ENCODE data around the gene DOP1A. TPM values are rescaled to one million over a fixed set of nuclear protein-coding genes. Genes with fewer than 3 reads are reported as not detected.

The DOP1A gene
- total RNA-seq, 4 donors from 2014 or later, result 33.2 to 46.9 (median 34.1) TPM

DNA sequence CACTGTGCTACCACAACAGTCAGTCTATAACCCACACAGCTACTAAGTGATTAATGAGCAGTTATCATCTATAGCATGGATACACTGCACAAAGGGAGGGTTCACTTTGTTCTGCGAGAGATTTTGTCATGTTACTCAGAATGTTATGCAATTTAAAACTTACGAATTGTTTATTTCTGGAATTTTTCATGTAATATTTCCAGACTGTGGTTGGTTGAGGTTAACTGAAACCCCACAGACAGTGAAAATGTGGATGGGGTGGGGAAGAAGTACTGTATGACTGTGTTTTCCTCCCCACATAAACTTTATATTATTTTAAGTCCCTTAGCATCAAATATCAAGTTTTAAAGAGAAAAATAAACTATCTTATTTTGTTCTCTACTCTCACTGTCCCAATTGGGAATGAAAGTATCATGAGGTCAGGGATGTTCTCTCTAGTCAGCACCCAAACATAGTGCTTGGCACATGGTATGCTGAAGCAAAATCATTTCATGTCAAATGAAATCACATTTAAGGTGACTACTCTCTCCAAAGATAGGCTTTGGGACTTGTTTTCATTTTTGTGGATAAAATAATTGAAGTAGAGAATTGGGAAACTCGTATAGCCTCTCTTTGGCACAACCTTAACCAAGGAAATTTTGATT lies 25.4 kb downstream of the DOP1A start:
- no peak for DNase-seq (ENCODE audit: extremely low spot score)
- H3K9me3 ChIP-seq, result no peaks in the 10 kb centered on the region
- WGBS, result 63% methylated on average over 3 of the region's 3 CpGs
- no peak overlapping the region for H3K27ac ChIP-seq (replicated peaks in 1 of 4)
- TF ChIP-seq EP300 (IDR thresholded peaks at IDR 0.05) (no peak), POLR2A (IDR thresholded peaks at IDR 0.05; ENCODE audit: low read depth) (no peak), POLR2AphosphoS5 (IDR thresholded peaks at IDR 0.05) (no peak)
- TF ChIP-seq, protein P1, sequence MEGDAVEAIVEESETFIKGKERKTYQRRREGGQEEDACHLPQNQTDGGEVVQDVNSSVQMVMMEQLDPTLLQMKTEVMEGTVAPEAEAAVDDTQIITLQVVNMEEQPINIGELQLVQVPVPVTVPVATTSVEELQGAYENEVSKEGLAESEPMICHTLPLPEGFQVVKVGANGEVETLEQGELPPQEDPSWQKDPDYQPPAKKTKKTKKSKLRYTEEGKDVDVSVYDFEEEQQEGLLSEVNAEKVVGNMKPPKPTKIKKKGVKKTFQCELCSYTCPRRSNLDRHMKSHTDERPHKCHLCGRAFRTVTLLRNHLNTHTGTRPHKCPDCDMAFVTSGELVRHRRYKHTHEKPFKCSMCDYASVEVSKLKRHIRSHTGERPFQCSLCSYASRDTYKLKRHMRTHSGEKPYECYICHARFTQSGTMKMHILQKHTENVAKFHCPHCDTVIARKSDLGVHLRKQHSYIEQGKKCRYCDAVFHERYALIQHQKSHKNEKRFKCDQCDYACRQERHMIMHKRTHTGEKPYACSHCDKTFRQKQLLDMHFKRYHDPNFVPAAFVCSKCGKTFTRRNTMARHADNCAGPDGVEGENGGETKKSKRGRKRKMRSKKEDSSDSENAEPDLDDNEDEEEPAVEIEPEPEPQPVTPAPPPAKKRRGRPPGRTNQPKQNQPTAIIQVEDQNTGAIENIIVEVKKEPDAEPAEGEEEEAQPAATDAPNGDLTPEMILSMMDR (IDR thresholded peaks at IDR 0.05), result no peak
- peaks cover 0 to 27% (median 12%) of the 10 kb centered on the region in 4 donors for H3K4me1 ChIP-seq
- no peaks in the 10 kb centered on the region for H3K36me3 ChIP-seq
- intact Hi-C loops (cut with DNase I), result no loop called here
- no peaks in the 10 kb centered on the region for H3K27me3 ChIP-seq
- no peak overlapping the region for H3K4me3 ChIP-seq

GRCh38 chr6:83096791-83097190 lies 29.3 kb downstream of the DOP1A start:
- peaks cover 0 to 18% (median 8%) of the 10 kb centered on the region in 4 donors for H3K4me1 ChIP-seq
- intact Hi-C loops (cut with DNase I), result no loop called here
- TF ChIP-seq POLR2AphosphoS5 (IDR thresholded peaks at IDR 0.05), result no peak
- H3K27me3 ChIP-seq, result no peaks in the 10 kb centered on the region
- no peak for DNase-seq (ENCODE audit: extremely low spot score)
- no peak overlapping the region for H3K4me3 ChIP-seq
- peaks cover 0 to 18% (median 3%) of the 10 kb centered on the region in 4 donors for H3K36me3 ChIP-seq
- WGBS, result 96% methylated on average over 2 of the region's 2 CpGs
- no peaks in the 10 kb centered on the region for H3K9me3 ChIP-seq
- no peak overlapping the region for H3K27ac ChIP-seq (replicated peaks in 1 of 4)

DNA sequence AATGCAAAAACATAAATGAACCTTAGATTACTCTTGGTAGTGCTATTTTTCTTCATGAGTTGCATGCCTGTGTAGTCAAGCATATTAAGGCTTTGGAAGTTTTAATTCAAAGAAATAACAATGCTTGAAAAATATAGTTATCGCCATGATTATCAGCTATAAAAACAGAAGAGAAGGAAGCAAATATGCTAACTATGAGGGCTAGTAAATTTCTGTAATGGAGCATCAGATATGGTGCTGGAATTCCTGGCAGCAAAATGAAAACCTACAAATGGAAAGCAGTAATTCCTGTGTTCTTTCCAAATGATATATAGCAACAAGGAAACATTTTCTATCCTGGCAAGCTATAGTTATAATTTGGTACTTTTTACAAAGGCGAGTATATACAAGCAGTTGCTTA lies 29.7 kb downstream of the DOP1A start:
- intact Hi-C loops (cut with DNase I), result no loop called here
- no peak overlapping the region for H3K4me3 ChIP-seq
- no peak overlapping the region for H3K27ac ChIP-seq (replicated peaks in 1 of 4)
- peaks cover 0 to 21% (median 5%) of the 10 kb centered on the region in 4 donors for H3K36me3 ChIP-seq
- no peak for TF ChIP-seq EP300 (IDR thresholded peaks at IDR 0.05)
- TF ChIP-seq, protein P1 (IDR thresholded peaks at IDR 0.05), result no peak
- TF ChIP-seq POLR2AphosphoS5 (IDR thresholded peaks at IDR 0.05), result no peak
- no peak for TF ChIP-seq POLR2A (IDR thresholded peaks at IDR 0.05; ENCODE audit: low read depth)
- 94% methylated on average over 2 of the region's 2 CpGs for WGBS
- no peaks in the 10 kb centered on the region for H3K27me3 ChIP-seq
- no peak for DNase-seq (ENCODE audit: extremely low spot score)
- H3K4me1 ChIP-seq, result peaks cover 0 to 15% (median 7%) of the 10 kb centered on the region in 4 donors
- no peaks in the 10 kb centered on the region for H3K9me3 ChIP-seq

GRCh38 chr6:83097675-83098074 lies 30.2 kb downstream of the DOP1A start:
- Histone ChIP-seq H3K4me3 (no peak overlapping the region), H3K36me3 (peaks cover 0 to 26% (median 7%) of the 10 kb centered on the region in 4 donors), H3K27me3 (no peaks in the 10 kb centered on the region), H3K9me3 (no peaks in the 10 kb centered on the region), H3K4me1 (peaks cover 0 to 10% (median 4%) of the 10 kb centered on the region in 4 donors), H3K27ac (replicated peaks in 1 of 4) (no peak overlapping the region)
- intact Hi-C loops (cut with DNase I), result no loop called here
- 84% methylated on average over 1 of the region's 1 CpG for WGBS
- no peak for TF ChIP-seq POLR2A (IDR thresholded peaks at IDR 0.05; ENCODE audit: low read depth)
- no peak for TF ChIP-seq EP300 (IDR thresholded peaks at IDR 0.05)
- no peak for TF ChIP-seq POLR2AphosphoS5 (IDR thresholded peaks at IDR 0.05)
- TF ChIP-seq, protein P1 (IDR thresholded peaks at IDR 0.05), result no peak
- DNase-seq (ENCODE audit: extremely low spot score), result no peak

DNA sequence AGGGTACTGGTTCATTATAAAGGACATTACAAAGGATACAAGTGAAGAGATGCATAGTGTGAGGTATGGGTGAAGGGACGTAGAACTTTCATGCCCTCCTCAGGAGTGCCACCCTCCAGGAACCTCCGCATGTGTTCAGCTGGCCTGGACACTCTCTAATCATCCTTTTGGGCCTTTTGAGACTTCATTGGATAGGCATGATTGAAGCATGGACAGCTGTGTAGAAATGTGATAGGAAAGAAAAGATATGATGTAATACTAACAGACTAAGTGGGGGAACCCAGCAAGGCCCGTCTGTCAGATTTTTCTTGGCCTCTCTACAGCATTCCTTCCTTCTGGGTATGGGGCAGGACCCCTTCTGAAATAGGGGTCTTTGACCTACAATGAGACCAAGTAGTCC lies 31.1 kb downstream of the DOP1A start:
- Histone ChIP-seq H3K4me3 (no peak overlapping the region), H3K4me1 (peaks cover 0 to 6% (median 0%) of the 10 kb centered on the region in 4 donors), H3K27me3 (no peaks in the 10 kb centered on the region), H3K27ac (replicated peaks in 1 of 4) (no peak overlapping the region), H3K36me3 (peaks cover 0 to 34% (median 10%) of the 10 kb centered on the region in 4 donors), H3K9me3 (no peaks in the 10 kb centered on the region)
- DNase-seq (ENCODE audit: extremely low spot score), result no peak
- TF ChIP-seq EP300 (IDR thresholded peaks at IDR 0.05) (no peak), POLR2A (IDR thresholded peaks at IDR 0.05; ENCODE audit: low read depth) (no peak), POLR2AphosphoS5 (IDR thresholded peaks at IDR 0.05) (no peak)
- TF ChIP-seq, protein P1 (IDR thresholded peaks at IDR 0.05), result no peak
- WGBS, result 94% methylated on average over 3 of the region's 3 CpGs
- intact Hi-C loops (cut with DNase I), result no loop called here
